RPMI8226 (cell line): ENCODE data around the gene PTPRE.

Experiments
- DNase-seq: peaks from one replicate; pipeline ENCODE4 v3.0.0-alpha.2; 2015

Gene PTPRE

GRCh38 chr10:127908106-127908958 is 1.4 kb downstream of the PTPRE start:
- DNase-seq: no peak

GRCh38 chr10:127908959-127909267 is 2.0 kb downstream of the PTPRE start:
- DNase-seq: no peak

- DNase-seq: no peak
Measured at GRCh38 chr10:127909716-127910463, 3.0 kb downstream of the PTPRE start.

- DNase-seq: no peak
Measured at GRCh38 chr10:127910464-127910770, 3.5 kb downstream of the PTPRE start.

- DNase-seq: no peak
Measured at GRCh38 chr10:127911218-127911866, 4.4 kb downstream of the PTPRE start.

- no peak for DNase-seq
Measured at GRCh38 chr10:127911867-127912257, 5.0 kb downstream of the PTPRE start.

- DNase-seq: no peak
Measured at GRCh38 chr10:127912607-127913367, 5.9 kb downstream of the PTPRE start.

GRCh38 chr10:127913368-127913759 is 6.5 kb downstream of the PTPRE start:
- DNase-seq: no peak

GRCh38 chr10:127915324-127915723 is 8.4 kb downstream of the PTPRE start:
- no peak for DNase-seq

- no peak for DNase-seq
Measured at GRCh38 chr10:127916826-127917225, 9.9 kb downstream of the PTPRE start.

GRCh38 chr10:127918572-127918971 is 11.7 kb downstream of the PTPRE start:
- no peak for DNase-seq

- DNase-seq: no peak
Measured at GRCh38 chr10:127919418-127920271, 12.7 kb downstream of the PTPRE start.

GRCh38 chr10:127920306-127921074 is 13.6 kb downstream of the PTPRE start:
- DNase-seq: no peak

- no peak for DNase-seq
Measured at GRCh38 chr10:127921075-127921752, 14.3 kb downstream of the PTPRE start.

- no peak for DNase-seq
Measured at GRCh38 chr10:127921753-127922145, 14.8 kb downstream of the PTPRE start.

GRCh38 chr10:127922206-127922605 is 15.3 kb downstream of the PTPRE start:
- no peak for DNase-seq

- DNase-seq: no peak
Measured at GRCh38 chr10:127922675-127923366, 15.9 kb downstream of the PTPRE start.

GRCh38 chr10:127923646-127924045 is 16.7 kb downstream of the PTPRE start:
- no peak for DNase-seq

GRCh38 chr10:127925471-127926207 is 18.7 kb downstream of the PTPRE start:
- no peak for DNase-seq

- no peak for DNase-seq
Measured at GRCh38 chr10:127926455-127926854, 19.6 kb downstream of the PTPRE start.
